Measurements from ENCODE around the gene CTIF.

CTIF gene

DNA sequence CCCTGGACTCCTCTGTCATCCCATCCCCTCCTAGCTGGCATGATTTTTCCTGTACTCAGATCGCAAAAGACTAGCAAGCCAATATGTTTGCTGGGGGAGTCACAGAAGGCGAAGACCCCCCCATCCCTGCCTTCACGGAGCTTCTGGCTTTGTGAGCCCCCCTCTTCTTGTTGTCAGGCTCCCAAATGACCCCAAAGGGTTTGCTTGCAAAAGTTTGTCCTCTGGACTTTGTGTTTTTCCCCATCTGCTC, 242.0 kb downstream of the CTIF start:
- DNase-seq: no peak

- DNase-seq: no peak
Measured at GRCh38 chr18:48781163-48781987, 242.5 kb downstream of the CTIF start.

DNA sequence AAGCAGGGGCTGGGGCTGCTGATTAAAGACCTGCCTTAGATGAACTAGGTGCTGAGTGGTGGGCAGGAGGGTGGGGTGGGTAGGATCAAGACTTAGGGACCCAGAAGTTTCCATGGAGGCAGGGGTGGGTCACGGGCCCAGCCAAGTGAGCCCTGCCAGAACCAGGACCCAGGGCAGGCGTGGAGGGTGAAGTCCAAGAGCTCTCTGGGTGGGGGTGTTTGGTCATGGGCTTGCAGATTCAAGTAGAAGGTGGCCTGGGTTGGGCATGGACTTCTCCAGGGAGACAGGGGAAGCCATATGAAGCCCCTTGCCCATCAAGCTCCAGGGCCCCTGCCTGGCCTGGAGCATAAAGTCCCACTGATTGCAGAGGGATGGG, 243.1 kb downstream of the CTIF start:
- DNase-seq: no peak

DNA sequence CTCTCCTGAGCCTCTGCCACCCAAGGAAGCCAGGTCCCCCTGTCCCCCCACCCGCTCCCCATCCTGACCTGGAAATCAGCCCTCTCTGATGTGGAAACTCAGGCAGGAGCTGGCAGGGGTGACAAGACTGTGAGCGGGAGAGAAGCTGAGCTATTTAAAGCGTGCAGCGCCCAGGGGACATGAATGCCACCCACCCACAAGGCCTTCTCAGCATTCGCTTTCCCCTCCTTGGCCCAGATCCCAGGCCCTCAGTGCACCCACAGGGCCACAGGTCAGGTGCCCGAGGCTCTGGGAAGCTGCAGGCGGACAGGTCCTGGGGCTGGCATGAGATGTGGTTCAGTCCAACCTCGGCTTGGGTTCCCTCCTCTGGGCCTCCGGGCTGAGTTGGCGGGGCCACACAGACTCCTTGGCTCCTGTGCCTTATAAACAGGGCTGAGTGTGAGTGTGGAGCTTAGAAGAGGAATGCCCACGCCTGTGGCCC, 243.6 kb downstream of the CTIF start:
- DNase-seq: no peak

GRCh38 chr18:48783616-48784520, 245.0 kb downstream of the CTIF start:
- DNase-seq: no peak

- no peak for DNase-seq
Measured at GRCh38 chr18:48784656-48785055, 245.8 kb downstream of the CTIF start.

GRCh38 chr18:48785091-48785614, 246.3 kb downstream of the CTIF start:
- DNase-seq: peak; percentile 75

- DNase-seq: no peak
Measured at GRCh38 chr18:48785736-48786454, 247.1 kb downstream of the CTIF start.

DNA sequence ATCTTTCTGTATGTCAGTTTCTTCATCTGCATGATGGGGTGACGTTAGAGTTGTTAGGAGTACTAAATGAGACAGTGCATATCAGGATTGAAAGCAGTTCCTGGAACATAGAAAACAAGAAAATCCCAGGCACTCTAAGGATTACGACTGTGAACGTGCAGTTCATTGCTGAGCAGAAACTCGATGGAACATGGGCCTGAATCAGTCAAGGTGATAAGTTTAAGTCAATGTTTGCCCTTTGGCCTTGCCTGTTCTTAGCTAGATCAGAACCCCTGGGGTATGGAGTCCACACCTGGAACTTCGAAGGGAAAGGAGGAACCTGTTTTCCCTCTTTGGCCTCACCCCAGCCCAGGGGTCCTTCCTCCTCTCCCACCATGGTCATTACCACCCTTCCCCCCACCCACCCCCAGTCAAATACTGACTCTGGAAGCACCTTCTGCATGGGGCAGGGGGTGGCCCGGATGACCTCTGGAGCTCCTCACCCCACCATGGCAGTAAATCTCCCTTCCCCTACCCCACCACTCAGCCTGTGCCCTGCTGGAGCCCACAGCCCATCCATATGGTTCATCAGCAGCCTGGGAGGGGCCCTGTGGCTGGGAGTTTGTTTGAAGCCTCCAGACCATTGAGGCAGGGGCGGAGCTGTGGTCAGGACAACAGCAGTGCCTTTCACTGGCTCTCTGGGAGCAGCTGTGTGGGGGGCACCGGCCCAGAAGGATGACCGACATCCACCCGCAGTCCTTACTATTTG, 247.8 kb downstream of the CTIF start:
- DNase-seq: no peak

DNA sequence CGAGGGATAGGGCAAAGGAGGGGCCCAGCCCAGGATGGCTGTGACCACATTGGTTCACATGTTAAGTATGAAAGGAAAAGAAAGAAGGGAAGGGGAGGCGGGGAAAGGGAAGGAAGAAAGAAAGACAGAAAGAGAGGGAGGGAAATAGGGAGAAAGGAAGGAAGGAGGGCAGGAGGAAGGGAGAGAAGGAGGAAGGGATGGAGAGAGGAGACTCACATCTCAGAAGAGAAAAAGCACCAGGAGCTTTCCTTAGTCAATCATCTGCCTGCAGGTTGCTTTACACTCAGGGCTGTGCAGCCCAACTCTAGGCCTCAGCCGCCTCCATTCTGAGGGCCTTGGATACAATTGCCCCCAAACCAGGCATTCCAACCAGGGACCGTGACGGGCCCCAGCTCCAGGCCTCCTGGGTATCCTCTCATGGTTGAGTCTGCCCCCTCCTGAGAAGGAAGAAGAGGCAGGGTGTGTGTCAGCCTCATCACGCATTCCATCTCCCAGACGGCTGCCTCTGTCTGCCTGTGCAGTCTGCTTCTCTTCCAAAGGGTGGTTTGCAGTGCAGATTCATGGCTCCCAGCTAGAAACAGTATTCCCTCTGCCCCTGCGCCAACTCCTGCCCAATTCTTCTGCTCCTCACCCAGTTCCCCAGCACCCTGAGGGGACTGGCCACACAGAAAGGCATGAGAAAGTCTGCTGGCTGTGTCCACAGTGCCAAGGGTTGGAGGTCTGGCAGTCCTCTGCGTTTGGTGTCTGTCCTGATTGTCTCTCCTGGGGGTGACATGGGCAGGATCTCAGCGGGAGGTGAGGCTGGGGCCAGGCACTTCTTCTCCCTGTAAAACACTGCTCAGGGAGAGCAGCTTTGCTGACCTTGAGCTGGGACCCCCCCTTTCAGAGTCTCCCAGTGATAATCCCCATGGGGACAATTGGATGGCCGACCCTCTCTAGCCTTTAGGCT, 248.6 kb downstream of the CTIF start:
- no peak for DNase-seq

DNA sequence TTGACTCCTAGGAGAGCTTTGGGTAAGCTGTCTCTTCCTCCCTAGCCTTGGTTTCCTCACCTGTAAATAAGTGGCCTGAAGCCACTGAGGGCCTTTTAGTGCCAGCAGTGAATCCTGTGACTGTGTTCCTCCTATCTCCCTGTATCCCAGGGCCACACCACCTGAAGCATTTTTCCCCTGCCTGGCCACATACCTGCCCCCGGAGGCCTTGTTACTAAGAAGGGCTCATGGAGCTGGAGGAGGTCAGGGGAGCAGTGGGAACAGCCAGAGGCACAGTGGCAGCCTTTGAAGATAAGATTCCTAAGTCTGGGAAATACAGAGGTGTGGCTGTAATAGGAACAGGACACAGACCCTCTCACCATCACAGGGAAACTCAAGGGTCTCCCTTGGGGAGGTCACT, 249.5 kb downstream of the CTIF start:
- DNase-seq: no peak

- no peak for DNase-seq
Measured at GRCh38 chr18:48789259-48789812, 250.5 kb downstream of the CTIF start.

DNA sequence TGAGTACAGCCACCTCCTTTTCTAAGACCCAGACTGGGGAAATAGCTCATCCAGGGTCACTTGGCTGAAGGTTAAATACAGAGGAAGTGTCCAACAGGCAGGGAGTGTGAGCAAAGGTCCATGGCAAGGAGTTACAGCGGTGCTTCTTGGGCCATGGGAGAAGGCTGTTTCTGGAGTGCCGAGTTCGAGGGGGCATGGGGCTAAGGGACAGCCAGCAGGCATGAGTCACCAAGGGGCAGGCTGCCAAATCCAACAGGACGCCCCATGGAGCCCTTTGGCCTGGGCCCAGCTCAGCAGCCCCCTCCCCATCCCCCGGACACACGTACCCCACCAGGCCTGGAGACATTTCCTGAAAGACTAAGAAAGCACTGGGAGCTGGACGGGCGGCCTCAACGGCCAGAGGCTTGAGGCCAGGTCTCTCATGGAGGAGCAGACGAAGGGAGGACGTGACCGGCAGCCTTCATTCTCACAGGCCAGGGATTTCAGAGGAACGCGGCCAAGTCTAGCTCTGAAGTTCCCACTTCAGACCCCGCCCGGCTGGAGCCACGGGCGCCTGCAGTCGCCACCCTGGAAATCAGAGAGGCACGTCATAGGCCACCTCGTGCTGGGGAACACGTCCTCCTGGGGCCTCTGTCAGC, 251.5 kb downstream of the CTIF start:
- DNase-seq: no peak

DNA sequence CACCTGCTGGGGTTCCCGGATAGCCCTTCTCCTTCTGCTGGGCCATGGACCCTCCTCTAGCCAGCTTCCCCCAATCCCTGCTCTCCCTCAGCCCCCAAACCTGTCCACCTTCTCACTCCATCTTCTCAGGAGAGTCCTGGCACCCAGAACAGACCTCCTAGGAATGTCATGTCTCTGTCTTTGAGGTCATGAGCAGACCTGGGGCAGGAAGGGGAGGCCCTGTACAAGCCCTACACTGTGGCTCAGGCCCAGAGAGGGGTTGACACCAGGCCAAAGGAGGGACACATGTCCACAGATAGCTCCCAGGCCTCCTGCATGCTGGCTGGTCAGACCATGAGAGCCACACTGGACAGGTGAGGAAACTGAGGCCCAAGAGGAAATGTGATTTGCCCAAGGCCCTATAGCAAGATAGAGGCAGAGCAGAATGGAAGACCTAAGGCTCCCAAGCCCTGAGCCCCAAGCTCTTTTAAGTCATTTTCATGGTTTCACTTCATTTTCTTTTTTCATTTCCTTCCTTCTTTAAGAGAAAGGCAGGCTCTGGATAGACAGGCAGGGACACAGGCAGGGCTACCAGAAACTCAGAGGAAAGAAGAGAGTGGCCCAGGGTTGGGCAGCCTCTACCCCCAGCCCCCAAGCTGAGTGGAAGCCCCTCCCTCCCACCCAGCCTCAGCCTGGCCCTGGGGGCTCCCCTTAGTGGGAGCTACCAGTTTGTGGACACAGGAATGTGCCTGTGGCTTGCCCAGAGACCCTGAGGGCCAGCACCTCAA, 252.2 kb downstream of the CTIF start:
- DNase-seq: no peak

DNA sequence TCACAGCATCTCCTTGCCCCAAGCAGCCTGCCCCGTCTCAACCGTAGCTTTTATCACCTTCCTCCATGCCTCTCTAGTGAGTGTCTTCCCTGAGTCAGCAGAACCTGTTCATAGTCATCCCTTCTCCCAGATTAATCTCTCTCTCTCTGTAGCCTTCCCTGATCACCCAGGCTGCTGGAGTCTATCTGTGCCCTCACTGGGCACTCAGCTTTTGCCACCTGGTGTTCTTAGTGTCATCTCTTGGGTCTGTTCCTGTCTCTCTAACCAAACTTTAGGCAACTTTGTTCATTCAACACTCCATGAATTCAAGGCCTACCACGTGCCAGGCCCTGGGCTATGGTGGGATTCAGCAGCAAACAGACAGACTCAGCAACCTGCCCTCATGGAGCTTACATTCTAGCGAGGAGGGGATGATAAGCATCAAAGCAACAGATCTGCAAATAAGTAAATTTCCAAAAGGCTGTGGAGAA, 252.8 kb downstream of the CTIF start:
- DNase-seq: no peak

GRCh38 chr18:48792141-48792540, 253.3 kb downstream of the CTIF start:
- no peak for DNase-seq

DNA sequence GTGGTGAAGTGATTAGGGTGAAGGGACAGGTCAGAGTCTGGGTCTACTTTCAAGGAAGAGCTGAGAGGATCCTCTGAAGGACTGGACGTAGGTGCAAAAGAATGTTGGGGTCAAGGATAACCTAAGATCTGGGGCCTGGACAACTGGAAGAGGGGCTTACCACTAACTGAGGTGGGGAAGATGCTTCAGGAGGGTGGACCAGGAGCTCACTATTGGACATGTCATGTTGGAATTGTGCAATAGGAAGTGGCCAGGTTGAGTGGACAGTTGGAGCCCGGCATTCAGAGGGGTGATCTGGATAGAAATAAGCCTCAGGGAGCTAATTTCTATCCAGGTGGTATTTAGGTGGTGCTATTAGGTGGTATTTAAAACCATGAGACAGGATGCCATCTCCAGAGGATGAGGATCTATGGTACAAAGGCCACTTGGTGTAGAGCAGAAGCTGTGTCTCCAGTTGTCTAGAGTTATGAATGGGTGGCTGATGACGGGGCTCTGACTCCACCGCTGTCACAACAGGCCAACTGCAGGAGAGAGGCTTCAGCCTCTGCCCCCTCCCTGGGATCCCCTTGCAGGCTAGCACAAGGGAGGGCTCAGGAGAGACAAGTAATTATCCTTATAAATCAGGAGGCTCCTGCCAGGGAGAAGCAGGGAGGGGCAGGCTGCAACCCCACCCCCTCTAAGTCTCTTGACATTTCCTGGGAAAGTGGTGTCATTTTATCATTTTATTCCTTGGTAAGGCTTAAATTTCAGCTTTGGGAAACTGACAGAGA, 254.0 kb downstream of the CTIF start:
- no peak for DNase-seq

DNA sequence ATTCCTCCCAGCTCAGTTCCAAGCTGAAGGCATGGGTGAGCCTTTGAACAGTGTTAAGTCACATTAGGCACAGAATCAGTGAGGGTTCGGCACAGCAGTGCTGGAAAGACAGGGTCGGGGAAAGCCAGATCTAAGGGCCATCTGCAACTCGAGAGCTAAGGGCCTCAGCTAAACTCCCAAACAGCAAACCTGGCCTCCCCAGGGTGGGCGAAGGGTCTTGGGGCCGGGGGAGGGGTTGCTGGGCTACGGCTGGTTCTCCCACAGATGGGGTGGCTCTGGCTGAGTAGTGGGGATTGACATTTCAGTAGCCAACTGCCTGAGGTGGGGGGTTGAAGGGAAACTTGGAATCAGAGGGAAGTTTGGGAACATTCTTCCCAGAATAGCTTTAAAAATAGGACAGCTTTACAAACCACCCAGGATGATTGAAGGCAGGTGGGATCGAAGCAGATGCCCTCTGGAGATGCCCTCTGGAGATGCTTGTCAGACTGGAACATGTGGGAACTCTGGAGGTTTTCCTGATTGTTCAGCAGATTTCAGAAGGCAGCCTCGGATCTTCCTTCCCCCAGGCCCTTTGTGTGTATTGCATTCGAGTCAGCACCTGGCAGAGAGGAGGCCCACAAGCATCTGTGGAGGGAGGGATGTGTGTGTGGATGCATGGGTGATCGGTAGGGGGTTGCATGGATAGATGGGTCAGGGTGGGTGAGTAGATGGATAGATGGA, 255.6 kb downstream of the CTIF start:
- DNase-seq: no peak

Data from SIG-M5 (cell line).